Placental epithelial cell (primary cell): Measurements from ENCODE around the gene RGS11. TPM values are rescaled to one million over a fixed set of nuclear protein-coding genes. Genes with fewer than 3 reads are reported as not detected.

ENCODE experiments used
- total RNA-seq: library from RNA; depleted of rRNA; stranded (reverse); fragments of >200 nt; gene quantifications from 2 replicates; pipeline ENCODE4 v1.2.3, GENCODE V29; 2012

Gene RGS11
- not detected in 2 replicates for total RNA-seq

GRCh38 chr16:275786-276232, at the start of gene RGS11:
Gene RGS11 (minus strand): TSS chr16:275944. CDS start chr16:275911, 33 bp downstream.

DNA sequence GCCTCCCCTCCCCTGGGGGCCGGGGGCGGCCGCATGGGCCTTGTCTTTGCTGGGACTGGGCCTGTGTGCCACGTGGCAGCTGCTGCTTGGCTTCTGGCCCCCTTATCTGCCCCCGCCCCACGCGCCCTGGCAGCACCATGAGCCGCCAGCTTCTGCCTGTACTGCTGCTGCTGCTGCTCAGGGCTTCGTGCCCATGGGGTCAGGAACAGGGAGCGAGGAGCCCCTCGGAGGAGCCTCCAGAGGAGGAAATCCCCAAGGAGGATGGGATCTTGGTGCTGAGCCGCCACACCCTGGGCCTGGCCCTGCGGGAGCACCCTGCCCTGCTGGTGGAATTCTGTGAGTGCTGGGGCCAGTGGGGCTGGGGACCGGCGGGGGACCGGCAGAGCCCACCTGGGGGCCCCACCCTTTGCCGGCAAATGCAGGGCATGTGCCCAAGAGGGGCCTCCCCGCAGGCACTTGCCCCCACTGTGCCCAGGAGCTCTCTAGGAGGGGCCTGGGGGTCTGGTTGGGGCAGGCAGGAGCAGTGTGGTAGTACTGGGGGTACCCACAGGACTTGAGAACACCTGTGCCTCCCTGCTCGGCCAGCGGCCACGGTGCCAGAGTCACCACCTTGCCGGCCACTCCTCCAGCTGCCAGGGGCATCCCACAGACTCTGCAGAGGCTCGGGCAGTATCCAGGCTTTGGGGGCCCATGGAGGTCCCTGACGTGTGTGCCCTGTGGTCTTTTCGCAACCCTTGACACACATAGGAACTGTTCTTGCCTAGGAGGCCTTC, 7.5 kb upstream of the RGS11 start, which contains the start of gene PDIA2:
PDIA2 (plus strand) TSS at position 132 of the 773 bp plus-strand sequence; CDS start at position 138, 6 bp downstream.

DNA sequence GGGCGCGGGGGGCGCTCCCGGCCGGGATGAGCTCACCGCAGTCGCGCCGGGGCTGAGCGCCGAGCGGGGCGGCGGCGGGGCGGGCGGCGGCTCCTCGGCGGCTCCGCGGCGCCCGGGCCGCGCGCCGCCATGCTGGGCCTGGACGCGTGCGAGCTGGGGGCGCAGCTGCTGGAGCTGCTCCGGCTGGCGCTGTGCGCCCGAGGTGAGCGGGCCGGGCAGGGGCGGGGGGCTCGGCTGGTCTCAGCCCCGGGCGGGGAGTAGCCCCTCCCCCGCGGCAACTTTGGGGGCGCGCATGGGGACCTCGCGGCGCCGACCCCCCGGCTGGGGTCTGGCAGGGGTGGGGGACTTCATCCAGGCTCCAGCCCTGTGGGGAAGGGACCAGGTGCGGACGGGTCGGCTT, 4.8 kb upstream of the RGS11 start, which contains the start of gene ARHGDIG:
ARHGDIG (plus strand) TSS at position 40 of the 400 bp plus-strand sequence; CDS start at position 130, 90 bp downstream.

GRCh38 chr16:234468-235305, 41.1 kb downstream of the RGS11 start, which contains the start of gene FAM234A:
Gene FAM234A (plus strand): TSS chr16:234821. CDS start chr16:254414, 19,593 bp downstream.

GRCh38 chr16:228852-229730, 46.7 kb downstream of the RGS11 start, which contains the start of gene LUC7L:
Gene LUC7L (minus strand): TSS chr16:229449. CDS start chr16:229339, 110 bp downstream.

Other genes with a start within 250 kb of the RGS11 start
- gene POLR3K, start 222.3 kb downstream of the RGS11 start, total RNA-seq: 1.2 and 2.1 TPM in 2 replicates
- 13.7 and 27.8 TPM in 2 replicates for gene SNRNP25, start 222.1 kb downstream of the RGS11 start, total RNA-seq
- gene RHBDF1, start 203.3 kb downstream of the RGS11 start, total RNA-seq: 41.8 and 43.2 TPM in 2 replicates
- gene MPG, start 197.7 kb downstream of the RGS11 start, total RNA-seq: 161 and 204 TPM in 2 replicates
- gene NPRL3, start 137.3 kb downstream of the RGS11 start, total RNA-seq: 10.5 and 14.1 TPM in 2 replicates
- gene HBZ, start 123.3 kb downstream of the RGS11 start, total RNA-seq: not detected in 2 replicates
- not detected in 2 replicates for gene HBM, start 110.0 kb downstream of the RGS11 start, total RNA-seq
- not detected in 2 replicates for gene HBA2, start 103.1 kb downstream of the RGS11 start, total RNA-seq
- gene HBA1, start 99.3 kb downstream of the RGS11 start, total RNA-seq: not detected in 2 replicates
- gene HBQ1, start 95.5 kb downstream of the RGS11 start, total RNA-seq: not detected in 2 replicates
- gene LUC7L, start 46.5 kb downstream of the RGS11 start, total RNA-seq: 35.5 and 52.6 TPM in 2 replicates
- 59.7 and 67.1 TPM in 2 replicates for gene FAM234A, start 41.1 kb downstream of the RGS11 start, total RNA-seq
- not detected in 2 replicates for gene ARHGDIG, start 4.6 kb upstream of the RGS11 start, total RNA-seq
- not detected in 2 replicates for gene PDIA2, start 7.2 kb upstream of the RGS11 start, total RNA-seq
- gene AXIN1, start 76.8 kb upstream of the RGS11 start, total RNA-seq: 20.9 and 28.7 TPM in 2 replicates
- gene MRPL28, start 94.6 kb upstream of the RGS11 start, total RNA-seq: 45.5 and 89.7 TPM in 2 replicates
- 38.1 and 67.2 TPM in 2 replicates for gene PGAP6, start 106.0 kb upstream of the RGS11 start, total RNA-seq
- gene NME4, start 121.3 kb upstream of the RGS11 start, total RNA-seq: 109 and 129 TPM in 2 replicates
- gene DECR2, start 125.9 kb upstream of the RGS11 start, total RNA-seq: 9.0 and 14.5 TPM in 2 replicates
- gene RAB11FIP3, start 149.7 kb upstream of the RGS11 start, total RNA-seq: 13.4 and 21.2 TPM in 2 replicates